ENCODE measurements around the gene KAZN.

Gene KAZN

GRCh38 chr1:14888374-14888773 lies 289.9 kb downstream of the KAZN start:
- no peak for DNase-seq (ENCODE audit: low spot score)

GRCh38 chr1:14889825-14890440 lies 291.4 kb downstream of the KAZN start:
- no peak for DNase-seq (ENCODE audit: low spot score)

- no peak for DNase-seq (ENCODE audit: low spot score)
Observed at GRCh38 chr1:14891991-14892390, 293.5 kb downstream of the KAZN start.

- no peak for DNase-seq (ENCODE audit: low spot score)
Observed at GRCh38 chr1:14894811-14895560, 296.5 kb downstream of the KAZN start.

GRCh38 chr1:14895727-14896126 lies 297.2 kb downstream of the KAZN start:
- no peak for DNase-seq (ENCODE audit: low spot score)

GRCh38 chr1:14896381-14897079 lies 298.0 kb downstream of the KAZN start:
- DNase-seq (ENCODE audit: low spot score), result no peak

GRCh38 chr1:14897080-14897449 lies 298.6 kb downstream of the KAZN start:
- no peak for DNase-seq (ENCODE audit: low spot score)

GRCh38 chr1:14897547-14897946 lies 299.1 kb downstream of the KAZN start:
- DNase-seq (ENCODE audit: low spot score), result no peak

GRCh38 chr1:14897997-14898645 lies 299.6 kb downstream of the KAZN start:
- no peak for DNase-seq (ENCODE audit: low spot score)

GRCh38 chr1:14899686-14900085 lies 301.2 kb downstream of the KAZN start:
- DNase-seq (ENCODE audit: low spot score), result no peak

- no peak for DNase-seq (ENCODE audit: low spot score)
Observed at GRCh38 chr1:14901371-14901954, 303.0 kb downstream of the KAZN start.

- DNase-seq (ENCODE audit: low spot score), result no peak
Observed at GRCh38 chr1:14903922-14904321, 305.4 kb downstream of the KAZN start.

GRCh38 chr1:14906665-14907064 lies 308.2 kb downstream of the KAZN start:
- no peak for DNase-seq (ENCODE audit: low spot score)

- no peak for DNase-seq (ENCODE audit: low spot score)
Observed at GRCh38 chr1:14907416-14907815, 308.9 kb downstream of the KAZN start.

- no peak for DNase-seq (ENCODE audit: low spot score)
Observed at GRCh38 chr1:14909273-14909672, 310.8 kb downstream of the KAZN start.

- no peak for DNase-seq (ENCODE audit: low spot score)
Observed at GRCh38 chr1:14909920-14910460, 311.5 kb downstream of the KAZN start.

GRCh38 chr1:14910984-14911721 lies 312.7 kb downstream of the KAZN start:
- no peak for DNase-seq (ENCODE audit: low spot score)

- DNase-seq (ENCODE audit: low spot score), result no peak
Observed at GRCh38 chr1:14912839-14913481, 314.5 kb downstream of the KAZN start.

GRCh38 chr1:14913482-14914177 lies 315.1 kb downstream of the KAZN start:
- no peak for DNase-seq (ENCODE audit: low spot score)

GRCh38 chr1:14914351-14914988 lies 316.0 kb downstream of the KAZN start:
- DNase-seq (ENCODE audit: low spot score), result no peak
